ENCODE results near the gene CCDC93. TPM values are rescaled to one million over a fixed set of nuclear protein-coding genes. Genes with fewer than 3 reads are reported as not detected.

The CCDC93 gene
- total RNA-seq, 1 donor from 2014 or later: 63.4 TPM

DNA sequence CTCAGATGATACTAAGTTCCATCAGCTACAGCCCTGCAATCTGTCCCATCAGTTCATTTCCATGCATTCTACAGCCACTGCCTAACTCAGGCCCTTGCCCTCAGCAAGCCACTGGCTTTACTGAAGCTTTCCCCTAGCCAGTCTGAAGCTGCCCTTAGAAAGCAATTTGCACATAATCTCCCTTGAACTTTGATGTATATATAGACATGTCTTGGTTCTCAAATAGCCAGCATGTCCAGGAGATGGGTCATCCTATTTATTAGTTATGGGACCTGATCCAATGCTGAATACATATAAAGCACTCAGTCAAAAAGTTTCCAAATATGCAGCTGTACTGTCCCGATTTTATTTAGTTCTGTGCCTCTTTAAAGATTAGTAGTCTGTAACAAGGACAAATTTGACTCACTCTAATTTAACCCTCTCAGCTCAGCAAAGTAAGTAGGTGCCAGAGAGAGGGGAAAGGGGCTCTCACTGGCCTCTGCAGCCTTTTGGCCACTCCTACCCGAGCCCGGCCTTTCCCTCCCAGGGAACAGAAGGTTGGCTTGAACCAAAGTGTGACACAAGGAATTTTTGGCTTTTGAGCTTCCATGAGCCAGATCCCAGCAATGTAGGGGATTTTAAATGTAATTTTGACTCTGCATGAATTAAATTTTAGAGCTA, 70.7 kb downstream of the CCDC93 start:
- Mint-ChIP-seq H3K36me3 (ENCODE audit: insufficient read depth) (peaks cover 33% of the 10 kb centered on the region), H3K27ac (no peak overlapping the region), H3K9me3 (ENCODE audit: low read depth) (no peaks in the 10 kb centered on the region), H3K4me1 (ENCODE audit: low read depth) (no peaks in the 10 kb centered on the region), H3K4me3 (ENCODE audit: low read depth) (no peak overlapping the region), H3K27me3 (no peaks in the 10 kb centered on the region)
- TF ChIP-seq, protein P1, sequence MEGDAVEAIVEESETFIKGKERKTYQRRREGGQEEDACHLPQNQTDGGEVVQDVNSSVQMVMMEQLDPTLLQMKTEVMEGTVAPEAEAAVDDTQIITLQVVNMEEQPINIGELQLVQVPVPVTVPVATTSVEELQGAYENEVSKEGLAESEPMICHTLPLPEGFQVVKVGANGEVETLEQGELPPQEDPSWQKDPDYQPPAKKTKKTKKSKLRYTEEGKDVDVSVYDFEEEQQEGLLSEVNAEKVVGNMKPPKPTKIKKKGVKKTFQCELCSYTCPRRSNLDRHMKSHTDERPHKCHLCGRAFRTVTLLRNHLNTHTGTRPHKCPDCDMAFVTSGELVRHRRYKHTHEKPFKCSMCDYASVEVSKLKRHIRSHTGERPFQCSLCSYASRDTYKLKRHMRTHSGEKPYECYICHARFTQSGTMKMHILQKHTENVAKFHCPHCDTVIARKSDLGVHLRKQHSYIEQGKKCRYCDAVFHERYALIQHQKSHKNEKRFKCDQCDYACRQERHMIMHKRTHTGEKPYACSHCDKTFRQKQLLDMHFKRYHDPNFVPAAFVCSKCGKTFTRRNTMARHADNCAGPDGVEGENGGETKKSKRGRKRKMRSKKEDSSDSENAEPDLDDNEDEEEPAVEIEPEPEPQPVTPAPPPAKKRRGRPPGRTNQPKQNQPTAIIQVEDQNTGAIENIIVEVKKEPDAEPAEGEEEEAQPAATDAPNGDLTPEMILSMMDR (IDR thresholded peaks at IDR 0.05; ENCODE audit: unreplicated experiment): no peak
- no peak for DNase-seq (ENCODE audit: low spot score, unreplicated experiment)

DNA sequence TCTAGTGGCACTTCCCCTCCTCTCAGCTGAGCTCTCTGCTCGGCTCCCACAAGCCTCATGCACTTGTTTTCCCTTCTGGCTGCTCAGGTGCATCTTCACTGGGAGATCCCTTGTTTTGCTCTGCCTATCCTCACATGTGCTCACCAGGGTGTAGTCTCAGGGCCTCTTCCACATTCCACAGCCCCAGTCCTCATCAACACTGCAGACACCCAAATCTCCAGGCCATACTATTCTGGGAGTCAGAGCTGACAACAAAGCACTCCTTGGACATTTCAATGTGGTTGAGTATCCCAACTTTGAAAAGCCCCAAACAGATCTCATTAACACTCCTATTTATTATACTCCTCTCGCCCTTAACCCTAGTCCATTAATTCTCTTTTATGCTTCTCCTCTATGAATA, 71.3 kb downstream of the CCDC93 start:
- Mint-ChIP-seq H3K27me3 (no peaks in the 10 kb centered on the region), H3K4me3 (ENCODE audit: low read depth) (no peak overlapping the region), H3K27ac (no peak overlapping the region), H3K36me3 (ENCODE audit: insufficient read depth) (peaks cover 30% of the 10 kb centered on the region), H3K9me3 (ENCODE audit: low read depth) (no peaks in the 10 kb centered on the region), H3K4me1 (ENCODE audit: low read depth) (no peaks in the 10 kb centered on the region)
- TF ChIP-seq, protein P1 (IDR thresholded peaks at IDR 0.05; ENCODE audit: unreplicated experiment): no peak
- no peak for DNase-seq (ENCODE audit: low spot score, unreplicated experiment)

DNA sequence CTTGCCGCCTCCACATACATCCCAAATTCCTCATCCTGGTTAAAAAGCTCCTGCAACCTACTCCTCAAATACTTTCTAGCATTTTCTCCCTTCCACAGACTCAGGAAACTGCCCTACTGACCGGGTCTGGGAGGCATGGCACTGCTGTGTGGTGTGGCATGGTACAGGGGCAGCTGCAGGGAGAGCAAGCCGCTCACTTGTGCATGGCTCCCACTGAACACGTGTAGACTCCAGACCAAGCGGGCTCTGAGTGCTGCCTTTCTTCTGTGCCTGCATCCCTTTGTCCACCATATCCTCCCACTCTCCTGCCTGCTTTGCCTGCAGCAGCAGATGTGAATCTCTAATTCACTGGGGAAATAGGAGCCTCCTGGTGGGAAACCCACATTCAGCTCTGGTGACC, 72.2 kb downstream of the CCDC93 start:
- no peak overlapping the region for H3K4me3 Mint-ChIP-seq (ENCODE audit: low read depth)
- no peaks in the 10 kb centered on the region for H3K27me3 Mint-ChIP-seq
- no peaks in the 10 kb centered on the region for H3K9me3 Mint-ChIP-seq (ENCODE audit: low read depth)
- H3K4me1 Mint-ChIP-seq (ENCODE audit: low read depth): no peaks in the 10 kb centered on the region
- DNase-seq (ENCODE audit: low spot score, unreplicated experiment): no peak
- peaks cover 25% of the 10 kb centered on the region for H3K36me3 Mint-ChIP-seq (ENCODE audit: insufficient read depth)
- TF ChIP-seq, protein P1 (IDR thresholded peaks at IDR 0.05; ENCODE audit: unreplicated experiment): no peak
- H3K27ac Mint-ChIP-seq: no peak overlapping the region

DNA sequence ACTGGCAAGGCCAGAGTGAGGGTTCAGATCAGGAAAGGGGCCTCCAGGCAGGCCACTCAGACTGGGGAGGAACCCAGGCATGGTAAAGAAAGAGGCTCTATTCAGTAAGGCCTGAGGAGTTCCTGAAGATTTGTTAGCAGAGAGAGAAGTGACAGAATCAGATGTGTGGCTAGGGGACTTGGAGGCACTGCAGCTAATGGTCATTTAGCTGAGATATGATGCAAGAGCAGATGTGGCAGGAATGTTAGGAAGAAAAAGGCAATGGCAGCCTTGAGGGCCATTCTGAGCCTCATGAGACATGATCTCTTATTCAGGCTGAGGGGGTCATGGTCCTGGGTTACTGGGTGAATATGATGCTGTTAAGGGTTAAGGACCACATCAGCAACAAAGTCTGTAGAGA, 73.4 kb downstream of the CCDC93 start:
- Mint-ChIP-seq H3K36me3 (ENCODE audit: insufficient read depth) (peaks cover 23% of the 10 kb centered on the region), H3K4me3 (ENCODE audit: low read depth) (no peak overlapping the region), H3K27me3 (no peaks in the 10 kb centered on the region), H3K9me3 (ENCODE audit: low read depth) (no peaks in the 10 kb centered on the region), H3K4me1 (ENCODE audit: low read depth) (no peaks in the 10 kb centered on the region), H3K27ac (no peak overlapping the region)
- no peak for DNase-seq (ENCODE audit: low spot score, unreplicated experiment)
- TF ChIP-seq, protein P1 (IDR thresholded peaks at IDR 0.05; ENCODE audit: unreplicated experiment): no peak

DNA sequence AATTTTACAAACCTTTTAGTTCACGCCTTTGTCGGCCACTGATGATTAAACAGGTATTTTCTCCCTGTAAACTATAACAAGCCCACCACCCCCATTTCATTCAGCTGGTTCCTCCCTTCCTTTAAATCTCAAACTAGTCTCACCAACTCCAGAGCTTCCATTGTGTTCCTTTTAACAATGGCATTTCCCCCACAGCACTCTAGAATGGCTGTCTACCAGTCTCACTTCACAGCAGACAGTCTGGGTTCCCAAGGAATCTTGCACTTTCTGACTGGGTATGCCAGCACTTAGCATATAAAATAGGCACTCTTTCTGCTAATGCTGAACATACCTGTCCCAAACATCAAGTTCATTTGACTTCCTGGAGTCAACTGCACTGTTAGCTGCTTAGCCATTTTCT, 75.3 kb downstream of the CCDC93 start:
- Mint-ChIP-seq H3K4me1 (ENCODE audit: low read depth) (no peaks in the 10 kb centered on the region), H3K9me3 (ENCODE audit: low read depth) (no peaks in the 10 kb centered on the region), H3K36me3 (ENCODE audit: insufficient read depth) (peaks cover 26% of the 10 kb centered on the region), H3K4me3 (ENCODE audit: low read depth) (no peak overlapping the region), H3K27me3 (no peaks in the 10 kb centered on the region), H3K27ac (no peak overlapping the region)
- TF ChIP-seq, protein P1 (IDR thresholded peaks at IDR 0.05; ENCODE audit: unreplicated experiment): no peak
- no peak for DNase-seq (ENCODE audit: low spot score, unreplicated experiment)

Measured in progenitor cell of endocrine pancreas (in vitro differentiated cells).